Hematopoietic multipotent progenitor cell treated with erythropoietin and hydrocortisone succinate and interleukin-3 and kit ligand, for 17 days (in vitro differentiated cells): ENCODE data around the gene HSFX3.
"Not testable (repeated sequence)": the region's sequence is repeated elsewhere in the genome, so short reads cannot be mapped to it uniquely, and the experiment has no call there.

ENCODE experiments used
- DNase-seq: peaks from one replicate; pipeline ENCODE4 v3.0.0-alpha.2; 2015; ENCODE audit warnings: low spot score

HSFX3 gene

GRCh38 chrX:149545545-149546543 lies 3.9 kb downstream of the HSFX3 start:
- not testable (repeated sequence) for DNase-seq

DNA sequence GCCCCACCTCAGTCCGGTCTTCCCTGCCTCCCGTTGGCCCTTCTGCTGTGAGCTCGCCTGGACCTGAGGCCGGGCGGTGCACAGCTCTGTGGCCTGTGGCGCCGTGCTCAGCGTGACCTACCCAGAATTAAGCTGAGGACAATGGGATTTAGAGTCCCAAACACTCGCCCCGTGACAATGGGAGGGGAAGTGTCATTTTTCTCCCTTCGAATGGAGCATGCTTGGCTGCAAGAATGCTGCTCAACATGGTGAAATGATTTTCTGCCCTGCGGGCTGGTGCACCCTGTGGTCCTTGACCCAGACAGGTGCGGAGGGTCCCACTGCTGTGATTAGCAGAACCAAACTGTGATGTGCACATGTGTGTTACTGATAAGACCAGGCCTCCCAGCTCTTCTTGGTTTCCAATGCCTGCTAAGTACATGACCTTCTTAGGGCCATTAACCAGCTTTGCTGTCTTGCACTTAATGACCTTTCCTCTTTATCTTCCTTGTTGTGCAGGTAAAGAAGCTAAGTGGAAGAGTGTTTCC lies 8.1 kb downstream of the HSFX3 start:
- DNase-seq: peak; percentile 6

DNA sequence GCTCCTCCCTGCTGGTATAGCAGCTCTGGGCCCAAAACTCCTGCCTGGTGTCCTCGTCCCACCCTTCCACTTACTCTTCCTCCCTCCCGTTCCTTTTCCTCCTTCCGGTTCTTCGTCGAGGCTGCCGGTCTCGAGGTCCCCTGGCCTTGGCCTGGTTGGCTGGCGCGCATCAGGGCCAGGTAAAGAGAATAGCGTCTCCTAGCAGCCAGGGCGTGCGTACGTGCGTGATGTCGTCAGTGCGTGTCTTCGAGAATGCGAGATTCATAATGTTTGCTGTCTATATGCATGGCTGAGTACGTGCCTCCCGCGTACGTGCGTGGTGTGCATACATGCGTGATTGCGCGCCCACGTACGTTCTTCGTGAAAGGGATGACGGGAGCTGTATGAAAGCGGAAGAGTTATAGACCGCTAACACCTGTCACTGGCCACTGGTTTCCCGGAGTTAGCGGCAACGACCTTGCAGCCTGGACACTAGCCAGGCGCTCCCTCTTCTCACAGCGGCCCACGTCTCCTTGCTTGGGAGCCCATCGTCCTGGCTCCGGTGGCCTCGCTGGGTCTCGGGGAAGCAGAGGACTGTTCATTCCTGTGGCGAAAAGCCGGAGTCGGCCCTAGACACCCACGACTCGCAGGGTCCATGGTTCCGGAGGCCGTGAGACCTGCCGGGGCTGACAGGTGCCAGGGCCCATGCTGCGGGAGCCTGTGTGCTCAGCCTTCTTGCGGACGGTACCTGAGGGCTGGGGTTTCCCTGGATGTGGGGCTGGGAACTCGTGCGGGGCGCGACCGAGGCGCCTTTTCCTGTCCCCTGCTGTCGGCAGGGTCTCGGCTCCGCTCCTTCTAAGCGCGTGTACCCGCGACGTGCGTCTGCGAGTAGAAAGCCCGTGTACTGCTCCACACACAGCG lies 8.9 kb downstream of the HSFX3 start, which contains the start of gene EOLA1:
TSS of gene EOLA1 (plus strand) at position 392 of the 900 bp plus-strand sequence. CDS start 4,619 bp downstream, outside the sequence.
- peak; percentile 91 for DNase-seq

GRCh38 chrX:149540131-149540620 lies 9.5 kb downstream of the HSFX3 start:
- DNase-seq: peak; percentile 70

GRCh38 chrX:149539283-149540130 lies 10.2 kb downstream of the HSFX3 start:
- DNase-seq: peak; percentile 83

DNA sequence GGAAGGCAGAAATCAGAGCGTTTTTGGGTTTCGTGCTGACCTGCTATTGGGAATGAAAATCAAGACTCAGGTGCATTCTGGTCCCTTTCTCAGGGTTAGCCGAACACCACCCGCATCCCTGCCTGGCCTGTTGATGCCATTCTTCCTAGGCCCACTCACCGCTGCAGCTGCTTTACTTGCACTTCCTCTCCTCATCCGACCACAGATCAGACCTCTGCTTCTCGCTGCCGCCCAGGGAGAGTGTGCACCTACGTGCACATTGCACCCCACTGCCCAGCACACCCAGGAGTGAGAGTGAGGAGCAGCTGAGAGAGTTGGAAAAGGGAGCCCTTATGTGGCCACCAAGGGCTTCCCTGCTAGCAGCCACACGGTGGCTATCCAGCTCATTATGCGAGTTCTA lies 12.2 kb downstream of the HSFX3 start:
- DNase-seq: not testable (repeated sequence)

GRCh38 chrX:149534926-149535602 lies 14.7 kb downstream of the HSFX3 start:
- not testable (repeated sequence) for DNase-seq

DNA sequence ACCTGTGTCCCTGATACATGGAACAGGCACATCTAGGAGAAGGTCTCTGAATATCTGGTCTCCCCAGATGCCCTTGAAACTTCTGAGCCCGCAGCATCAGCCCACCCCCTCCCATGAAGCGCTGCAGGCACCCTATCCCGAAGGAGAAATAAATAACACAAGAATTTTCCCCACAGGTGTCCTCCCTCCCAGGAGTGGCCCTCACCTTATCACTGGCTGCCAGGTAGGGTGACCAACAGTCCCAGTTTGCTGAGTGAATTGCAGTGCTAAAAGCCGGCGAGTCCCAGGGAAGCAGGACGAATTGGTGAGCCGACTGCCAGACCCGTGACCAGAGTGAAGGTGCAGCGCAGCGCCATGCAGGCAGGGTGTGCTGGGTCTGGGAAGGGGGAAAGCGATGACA lies 15.7 kb downstream of the HSFX3 start:
- not testable (repeated sequence) for DNase-seq

DNA sequence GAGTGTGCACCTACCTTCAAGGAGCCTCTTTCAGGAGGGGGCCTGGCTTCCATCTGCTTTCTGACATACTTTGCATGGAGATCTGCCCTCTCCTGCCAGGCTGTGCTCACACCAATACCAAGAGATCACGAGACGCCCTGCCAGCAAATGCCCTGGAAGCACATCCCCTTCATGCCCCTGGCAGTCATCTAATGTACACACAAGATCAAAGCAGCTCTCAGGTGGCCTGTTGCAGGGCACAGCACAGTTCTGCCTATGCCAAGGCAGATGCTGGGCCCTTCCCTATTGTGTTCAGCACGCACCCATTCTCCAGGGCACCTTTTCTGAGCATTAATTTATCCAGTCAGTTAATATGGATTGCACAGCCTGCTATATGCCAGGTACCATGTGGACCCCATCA lies 16.9 kb downstream of the HSFX3 start:
- DNase-seq: not testable (repeated sequence)

DNA sequence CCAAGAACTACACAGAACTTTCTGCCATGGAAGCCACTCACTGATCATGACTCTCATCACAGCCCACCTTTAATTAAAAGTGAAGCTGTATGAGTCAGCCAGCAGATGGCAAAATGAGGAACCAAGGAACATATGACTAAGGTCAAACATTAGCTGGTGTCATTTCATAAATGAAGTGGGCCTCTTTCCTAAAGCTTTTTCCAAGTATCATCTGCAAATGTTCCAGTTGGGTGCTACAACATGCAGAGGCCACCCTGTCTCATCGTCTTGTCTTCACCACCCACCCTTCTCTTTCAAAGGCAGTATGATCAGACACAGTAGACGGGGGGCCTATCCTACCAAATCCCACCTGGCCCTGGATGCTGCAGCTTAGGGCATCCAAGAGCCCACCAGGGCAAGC lies 18.1 kb downstream of the HSFX3 start:
- no peak for DNase-seq

DNA sequence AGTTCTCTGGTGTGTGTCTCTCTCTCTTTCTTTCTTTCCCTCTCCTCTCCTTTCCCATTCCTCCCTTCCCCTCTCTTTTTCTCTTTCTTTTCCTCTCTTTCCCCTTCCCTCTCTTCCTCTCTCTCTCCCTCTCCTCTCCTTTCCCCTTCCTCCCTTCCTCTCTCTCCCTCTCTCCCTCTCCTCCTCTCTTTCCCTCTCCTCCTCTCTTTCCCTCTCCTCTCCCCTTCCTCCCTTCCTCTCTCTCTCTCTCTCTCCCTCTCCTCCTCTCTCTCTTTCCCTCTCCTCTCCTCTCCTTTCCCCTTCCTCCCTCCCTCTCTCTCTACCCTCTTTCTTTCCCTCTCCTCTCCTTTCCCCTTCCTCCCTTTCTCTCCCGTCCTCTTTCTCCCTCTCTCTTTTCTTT lies 21.3 kb downstream of the HSFX3 start:
- no peak for DNase-seq

- peak; percentile 50 for DNase-seq
These were observed 22.0 kb downstream of the HSFX3 start for GRCh38 chrX:149527705-149528104.

DNA sequence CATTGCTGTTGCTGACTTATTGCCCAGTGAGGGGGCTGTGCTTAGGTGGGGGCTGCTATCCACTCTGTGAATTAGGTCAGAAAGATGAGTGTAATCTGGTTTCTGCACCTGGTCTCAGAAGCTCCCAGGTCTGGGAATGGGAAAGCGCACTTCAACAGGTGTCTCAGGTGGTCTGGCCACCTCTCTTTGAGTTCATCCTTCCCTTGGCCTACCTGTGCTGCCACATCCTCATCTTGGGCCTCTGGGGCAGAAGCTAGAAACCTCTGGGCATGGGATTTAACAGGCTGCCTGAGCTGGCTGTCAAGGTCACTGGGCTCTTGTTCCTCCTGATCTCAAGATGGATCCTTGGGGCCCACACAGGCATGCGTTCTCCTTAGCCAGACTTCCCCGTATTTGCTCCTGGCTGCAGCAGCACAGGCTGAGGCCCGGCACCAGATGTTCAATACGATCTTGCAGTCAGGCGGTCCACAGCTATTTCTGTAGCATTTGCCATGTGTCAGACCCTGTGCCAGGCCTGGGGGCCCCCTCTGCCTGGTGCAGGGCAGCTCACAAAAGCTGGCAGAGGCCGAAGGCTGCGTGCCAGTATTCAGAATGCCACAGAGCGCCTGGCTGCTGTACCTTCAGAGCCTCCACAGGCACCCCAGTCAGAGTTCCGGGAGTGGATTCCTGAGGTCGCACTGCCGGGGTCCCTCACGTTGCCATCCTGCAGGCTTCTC lies 23.2 kb downstream of the HSFX3 start:
- not testable (repeated sequence) for DNase-seq

- DNase-seq: peak; percentile 10
These were observed 23.8 kb downstream of the HSFX3 start for GRCh38 chrX:149525903-149526302.

- peak; percentile 49 for DNase-seq
These were observed 24.3 kb downstream of the HSFX3 start for GRCh38 chrX:149525389-149525788.

- no peak for DNase-seq
These were observed 26.8 kb downstream of the HSFX3 start for GRCh38 chrX:149522916-149523315.

GRCh38 chrX:149521438-149521837 lies 28.3 kb downstream of the HSFX3 start:
- no peak for DNase-seq

- DNase-seq: not testable (repeated sequence)
These were observed 29.0 kb downstream of the HSFX3 start for GRCh38 chrX:149520636-149521277.

GRCh38 chrX:149518236-149518635 lies 31.5 kb downstream of the HSFX3 start:
- DNase-seq: no peak
